CD14-positive monocyte (primary cell): ENCODE data around the gene BRI3. TPM values are rescaled to one million over a fixed set of nuclear protein-coding genes. Genes with fewer than 3 reads are reported as not detected.

ENCODE experiments used
- DNase-seq, 3 donors: peaks; one replicate each; pipeline ENCODE4 v3.0.0-alpha.2; 2011 to 2022
- H2AFZ ChIP-seq: 2 replicates; pipeline ENCODE4 v1.6.0; 2012; ENCODE audit warnings: mild to moderate bottlenecking, low read depth, low read length, inconsistent platforms; ENCODE audit not compliant: insufficient read depth, poor library complexity, severe bottlenecking
- H3K27ac ChIP-seq, 2 donors: 1 replicate in 1 of 2; 2 replicates in 1 of 2; pipeline ENCODE4 v1.5.1; 2012 to 2013; ENCODE audit warnings: low read length in 2 of 2, control low read depth in 1 of 2, inconsistent platforms in 1 of 2, low read depth in 1 of 2, mild to moderate bottlenecking in 1 of 2
- H3K27me3 ChIP-seq, 2 donors: one replicate each; pipeline versions ENCODE4 v1.6.0 to v1.6.1; 2011 to 2013; ENCODE audit warnings: low read length in 2 of 2; ENCODE audit not compliant: control insufficient read depth in 2 of 2, insufficient read depth in 2 of 2
- H3K36me3 ChIP-seq, 2 donors: replicated peaks in 1 of 2; 1 replicate in 1 of 2; 2 replicates in 1 of 2; pipeline versions ENCODE4 v1.5.1 to v1.6.1; 2012 to 2013; ENCODE audit warnings: low read length in 2 of 2, control low read depth in 1 of 2, inconsistent platforms in 1 of 2, mild to moderate bottlenecking in 1 of 2; ENCODE audit not compliant: insufficient read depth in 2 of 2, control insufficient read depth in 1 of 2
- H3K4me1 ChIP-seq, 2 donors: 1 replicate in 1 of 2; 2 replicates in 1 of 2; pipeline versions ENCODE4 v1.5.1 to v1.6.1; 2012 to 2013; ENCODE audit warnings: low read length in 2 of 2, control low read depth in 1 of 2, inconsistent platforms in 1 of 2, mild to moderate bottlenecking in 1 of 2, moderate library complexity in 1 of 2; ENCODE audit not compliant: insufficient read depth in 2 of 2, control insufficient read depth in 1 of 2
- H3K4me2 ChIP-seq: replicated peaks from 2 replicates; pipeline ENCODE3; 2012; ENCODE audit warnings: low read length, moderate library complexity, mild to moderate bottlenecking; ENCODE audit not compliant: poor library complexity, severe bottlenecking; ENCODE audit errors: extremely low read depth
- H3K4me3 ChIP-seq, 3 experiments: fragments of 200-600 bp in 1 of 3; sonication (generic) in 1 of 3; replicated peaks in 1 of 3; 1 replicate in 2 of 3; 2 replicates in 1 of 3; pipeline ENCODE4 v1.5.1; 2011 to 2013; ENCODE audit warnings: low read length in 3 of 3, mild to moderate bottlenecking in 3 of 3, control low read depth in 2 of 3, low read depth in 2 of 3, inconsistent platforms in 1 of 3, moderate library complexity in 1 of 3
- H3K79me2 ChIP-seq: 2 replicates; pipeline ENCODE4 v1.6.0; 2012; ENCODE audit warnings: mild to moderate bottlenecking, control low read depth, inconsistent platforms, low read length, moderate library complexity; ENCODE audit not compliant: insufficient read depth
- H3K9ac ChIP-seq: 2 replicates; pipeline ENCODE4 v1.6.0; 2017; ENCODE audit warnings: low read length, mild to moderate bottlenecking; ENCODE audit not compliant: insufficient read depth, poor library complexity, severe bottlenecking
- H3K9me3 ChIP-seq, 2 donors: replicated peaks in 1 of 2; 1 replicate in 1 of 2; 2 replicates in 1 of 2; pipeline versions ENCODE4 v1.5.1 to v1.6.1; 2012 to 2013; ENCODE audit warnings: low read length in 2 of 2, control low read depth in 1 of 2; ENCODE audit not compliant: control insufficient read depth in 1 of 2, insufficient read depth in 1 of 2
- H4K20me1 ChIP-seq: 2 replicates; pipeline ENCODE4 v1.6.0; 2012; ENCODE audit warnings: mild to moderate bottlenecking, low read length, control low read depth, moderate library complexity; ENCODE audit not compliant: insufficient read depth
- H3K27ac Mint-ChIP-seq, 7 donors: one replicate each; pipeline ENCODE4 v1.8.0; 2020; ENCODE audit warnings: mild to moderate bottlenecking in 7 of 7, mixed read lengths in 7 of 7, moderate library complexity in 6 of 7, inconsistent platforms in 2 of 7
- H3K27me3 Mint-ChIP-seq, 3 donors: one replicate each; pipeline ENCODE4 v1.8.0; 2021 to 2022; ENCODE audit warnings: low read depth in 3 of 3, mild to moderate bottlenecking in 3 of 3, mixed read lengths in 3 of 3, moderate library complexity in 3 of 3, inconsistent platforms in 1 of 3
- H3K36me3 Mint-ChIP-seq, 2 donors: one replicate each; pipeline ENCODE4 v1.8.0; 2020; ENCODE audit warnings: mixed read lengths in 2 of 2, inconsistent platforms in 1 of 2, mild to moderate bottlenecking in 1 of 2
- H3K4me1 Mint-ChIP-seq: one replicate; pipeline ENCODE4 v1.8.0; 2020; ENCODE audit warnings: mild to moderate bottlenecking, mixed read lengths
- H3K4me3 Mint-ChIP-seq, 2 donors: one replicate each; pipeline ENCODE4 v1.8.0; 2020; ENCODE audit warnings: mild to moderate bottlenecking in 2 of 2, mixed read lengths in 2 of 2, moderate library complexity in 1 of 2
- H3K9me3 Mint-ChIP-seq, 7 donors: one replicate each; pipeline ENCODE4 v1.8.0; 2020 to 2022; ENCODE audit warnings: mixed read lengths in 7 of 7, mild to moderate bottlenecking in 6 of 7, moderate library complexity in 6 of 7, inconsistent platforms in 2 of 7
- CTCF ChIP-seq: fragments of 200-600 bp; IDR thresholded peaks from one replicate; pipeline ENCODE4 v1.8.0; 2022; ENCODE audit warnings: antibody characterized with exemption, mild to moderate bottlenecking
- WGBS: methylation state at CpG from one replicate; pipeline ENCODE4 v1.1.5; 2013; ENCODE audit warnings: missing lambda C conversion rate; ENCODE audit not compliant: insufficient coverage; 5-methylcytosine and 5-hydroxymethylcytosine counted together
- intact Hi-C, 2 donors: fragments of 100-400 bp; cut with micrococcal nuclease; formaldehyde crosslinking; loops; one replicate each; pipeline versions ENCODE4 v1.15.0 to v1.15.1; 2023
- polyA plus RNA-seq, 3 donors: library from polyadenylated mRNA; depleted of rRNA in 1 of 3; unstranded in 2 of 3; stranded (reverse) in 1 of 3; fragments of 300-500 nt in 2 of 3; fragments of >200 nt in 1 of 3; fragmentation: Illumina TruSeq in 2 of 3; gene quantifications; 1 replicate in 2 of 3; 2 replicates in 1 of 3; pipeline ENCODE4 v1.2.3, GENCODE V29; 2012 to 2021

The BRI3 gene
- polyA plus RNA-seq, 3 donors, result 120 to 273 (median 149) TPM

GRCh38 chr7:98291717-98292116 is 10.2 kb downstream of the BRI3 start:
- 89% methylated on average over 6 of the region's 7 CpGs for WGBS
- H3K4me1 ChIP-seq, result peaks cover 22 to 29% of the 10 kb centered on the region in 2 donors

GRCh38 chr7:98293265-98293664 is 11.8 kb downstream of the BRI3 start:
- Mint-ChIP-seq H3K4me1 (peaks cover 16% of the 10 kb centered on the region), H3K36me3 (peaks cover 50 to 84% of the 10 kb centered on the region in 2 donors), H3K27ac (peak overlapping the region in 3 of 7 donors; percentile 13 to 31 (median 26)), H3K9me3 (no peaks in the 10 kb centered on the region), H3K27me3 (peaks cover 0 to 3% (median 0%) of the 10 kb centered on the region in 3 donors), H3K4me3 (no peak overlapping the region)
- TF ChIP-seq CTCF, result no peak
- Histone ChIP-seq H4K20me1 (peaks cover 99% of the 10 kb centered on the region), H3K27me3 (no peaks in the 10 kb centered on the region), H3K27ac (no peak overlapping the region), H3K36me3 (peaks cover 62 to 86% of the 10 kb centered on the region in 2 donors), H3K4me1 (peaks cover 7 to 14% of the 10 kb centered on the region in 2 donors), H3K4me3 (no peak overlapping the region), H3K79me2 (peaks cover 63% of the 10 kb centered on the region), H2AFZ (no peak overlapping the region), H3K4me2 (no peak overlapping the region), H3K9me3 (no peaks in the 10 kb centered on the region), H3K9ac (no peak overlapping the region)
- no peak for DNase-seq
- intact Hi-C loops, result no loop called here
- WGBS, result 96% methylated on average over 17 of the region's 17 CpGs

More at GRCh38 chr7:98291717-98292116, 10.2 kb downstream of the BRI3 start:
- Mint-ChIP-seq H3K36me3 (peaks cover 49 to 85% of the 10 kb centered on the region in 2 donors), H3K27me3 (peaks cover 0 to 2% (median 0%) of the 10 kb centered on the region in 3 donors), H3K9me3 (no peaks in the 10 kb centered on the region), H3K4me1 (peaks cover 30% of the 10 kb centered on the region), H3K27ac (peak overlapping the region in 2 of 7 donors; percentile 8 to 10), H3K4me3 (no peak overlapping the region)
- Histone ChIP-seq H2AFZ (no peak overlapping the region), H3K9me3 (no peaks in the 10 kb centered on the region), H4K20me1 (peaks cover 100% of the 10 kb centered on the region), H3K9ac (no peak overlapping the region), H3K36me3 (peaks cover 74 to 94% of the 10 kb centered on the region in 2 donors), H3K79me2 (peaks cover 78% of the 10 kb centered on the region), H3K27ac (no peak overlapping the region), H3K27me3 (no peaks in the 10 kb centered on the region), H3K4me3 (no peak overlapping the region), H3K4me2 (no peak overlapping the region)
- DNase-seq, result no peak
- intact Hi-C loops, result no loop called here
- TF ChIP-seq CTCF, result peak; percentile 19
